ENCODE results near the gene CHST11. TPM values are rescaled to one million over a fixed set of nuclear protein-coding genes. Genes with fewer than 3 reads are reported as not detected.

The CHST11 gene
- total RNA-seq, 2 experiments from 2014 or later: 53.4 to 53.6 TPM

GRCh38 chr12:104799458-104799857 lies 342.7 kb downstream of the CHST11 start:
- intact Hi-C loops (cut with DNase I, micrococcal nuclease): no loop called here
- no peak overlapping the region for H3K4me3 ChIP-seq (ENCODE audit: low read length)
- H3K27ac ChIP-seq (ENCODE audit: low read depth in 1 of 2, low read length in 2 of 2): no peak overlapping the region
- ChIA-PET CTCF (interaction anchor here (1.2 kb wide), 1 partner anchor 64 kb away, joined by 3 read pairs; no protein-coding TSS in a partner anchor), POLR2A (no interaction called here)
- Mint-ChIP-seq H3K27me3 (no peaks in the 10 kb centered on the region), H3K36me3 (ENCODE audit: low read depth) (no peaks in the 10 kb centered on the region), H3K9me3 (no peaks in the 10 kb centered on the region), H3K4me1 (ENCODE audit: low read depth) (no peaks in the 10 kb centered on the region), H3K4me3 (no peak overlapping the region), H3K27ac (no peak overlapping the region)
- H3K4me1 ChIP-seq (ENCODE audit: insufficient read depth, low read length): no peaks in the 10 kb centered on the region
- no peaks in the 10 kb centered on the region for H3K27me3 ChIP-seq (ENCODE audit: control insufficient read depth in 1 of 2, insufficient read depth in 2 of 2, low read length in 2 of 2)
- no peak for TF ChIP-seq CTCF (IDR thresholded peaks at IDR 0.05)
- ATAC-seq (ENCODE audit: poor library complexity) (no peak), DNase-seq (no peak)
- H3K36me3 ChIP-seq (ENCODE audit: insufficient read depth, low read length): no peaks in the 10 kb centered on the region
- H3K9me3 ChIP-seq (ENCODE audit: control insufficient read depth in 1 of 2, insufficient read depth in 1 of 2, low read length in 2 of 2): no peaks in the 10 kb centered on the region

- no peaks in the 10 kb centered on the region for H3K36me3 ChIP-seq (ENCODE audit: insufficient read depth, low read length)
- no peaks in the 10 kb centered on the region for H3K27me3 Mint-ChIP-seq
- ChIA-PET POLR2A (no interaction called here), CTCF (no interaction called here)
- H3K36me3 Mint-ChIP-seq (ENCODE audit: low read depth): no peaks in the 10 kb centered on the region
- no peaks in the 10 kb centered on the region for H3K9me3 Mint-ChIP-seq
- H3K4me3 Mint-ChIP-seq: no peak overlapping the region
- H3K4me3 ChIP-seq (ENCODE audit: low read length): no peak overlapping the region
- DNase-seq (no peak), ATAC-seq (ENCODE audit: poor library complexity) (no peak)
- no peaks in the 10 kb centered on the region for H3K4me1 ChIP-seq (ENCODE audit: insufficient read depth, low read length)
- intact Hi-C loops (cut with DNase I, micrococcal nuclease): no loop called here
- no peaks in the 10 kb centered on the region for H3K4me1 Mint-ChIP-seq (ENCODE audit: low read depth)
- no peaks in the 10 kb centered on the region for H3K27me3 ChIP-seq (ENCODE audit: control insufficient read depth in 1 of 2, insufficient read depth in 2 of 2, low read length in 2 of 2)
- H3K27ac Mint-ChIP-seq: no peak overlapping the region
- no peaks in the 10 kb centered on the region for H3K9me3 ChIP-seq (ENCODE audit: control insufficient read depth in 1 of 2, insufficient read depth in 1 of 2, low read length in 2 of 2)
- H3K27ac ChIP-seq (ENCODE audit: low read depth in 1 of 2, low read length in 2 of 2): no peak overlapping the region
- TF ChIP-seq CTCF (IDR thresholded peaks at IDR 0.05): no peak
Measured at GRCh38 chr12:104801005-104801404, 344.3 kb downstream of the CHST11 start.

- no peaks in the 10 kb centered on the region for H3K27me3 ChIP-seq (ENCODE audit: control insufficient read depth in 1 of 2, insufficient read depth in 2 of 2, low read length in 2 of 2)
- Mint-ChIP-seq H3K4me3 (no peak overlapping the region), H3K4me1 (ENCODE audit: low read depth) (no peaks in the 10 kb centered on the region), H3K9me3 (no peaks in the 10 kb centered on the region), H3K36me3 (ENCODE audit: low read depth) (no peaks in the 10 kb centered on the region), H3K27me3 (no peaks in the 10 kb centered on the region), H3K27ac (no peak overlapping the region)
- no peak overlapping the region for H3K27ac ChIP-seq (ENCODE audit: low read depth in 1 of 2, low read length in 2 of 2)
- ATAC-seq (ENCODE audit: poor library complexity): no peak
- no peaks in the 10 kb centered on the region for H3K4me1 ChIP-seq (ENCODE audit: insufficient read depth, low read length)
- intact Hi-C loops (cut with DNase I, micrococcal nuclease): no loop called here
- no peak overlapping the region for H3K4me3 ChIP-seq (ENCODE audit: low read length)
- ChIA-PET POLR2A (no interaction called here), CTCF (no interaction called here)
- no peaks in the 10 kb centered on the region for H3K36me3 ChIP-seq (ENCODE audit: insufficient read depth, low read length)
- TF ChIP-seq CTCF (IDR thresholded peaks at IDR 0.05): no peak
- DNase-seq: no peak
- H3K9me3 ChIP-seq (ENCODE audit: control insufficient read depth in 1 of 2, insufficient read depth in 1 of 2, low read length in 2 of 2): no peaks in the 10 kb centered on the region
Measured at GRCh38 chr12:104801427-104801826, 344.7 kb downstream of the CHST11 start.

All from CD4-positive, alpha-beta T cell (primary cell).